Nephron progenitor cell (in vitro differentiated cells): ENCODE results near the gene MYH1.

ENCODE experiments used
- DNase-seq: peaks from one replicate; pipeline ENCODE4 v3.0.0; 2021
- H3K27ac Mint-ChIP-seq: 2 replicates; pipeline ENCODE4 v1.8.0; 2021; ENCODE audit warnings: mild to moderate bottlenecking, moderate library complexity, mixed read lengths
- H3K27me3 Mint-ChIP-seq: 2 replicates; pipeline ENCODE4 v1.8.0; 2021; ENCODE audit warnings: mild to moderate bottlenecking, low read depth, mixed read lengths; ENCODE audit not compliant: poor library complexity
- H3K36me3 Mint-ChIP-seq: 2 replicates; pipeline ENCODE4 v1.8.0; 2021; ENCODE audit warnings: low read depth, mixed read lengths
- H3K4me1 Mint-ChIP-seq: 2 replicates; pipeline ENCODE4 v1.8.0; 2021; ENCODE audit warnings: mixed read lengths
- H3K4me3 Mint-ChIP-seq: 2 replicates; pipeline ENCODE4 v1.8.0; 2021; ENCODE audit warnings: mild to moderate bottlenecking, moderate library complexity, mixed read lengths
- H3K9me3 Mint-ChIP-seq: 2 replicates; pipeline ENCODE4 v1.8.0; 2021; ENCODE audit warnings: mild to moderate bottlenecking, moderate library complexity, mixed read lengths
- CTCF ChIP-seq: fragments of 200-600 bp; sonication (generic); IDR thresholded peaks from 2 replicates; pipeline ENCODE4 v1.5.0; 2021; ENCODE audit warnings: antibody characterized with exemption

MYH1 gene

GRCh38 chr17:10527419-10527818 is 9.1 kb upstream of the MYH1 start:
- H3K27ac Mint-ChIP-seq: no peak overlapping the region
- no peak for DNase-seq
- H3K36me3 Mint-ChIP-seq: no peaks in the 10 kb centered on the region
- H3K4me1 Mint-ChIP-seq: no peaks in the 10 kb centered on the region
- H3K27me3 Mint-ChIP-seq: peaks cover 15% of the 10 kb centered on the region
- H3K4me3 Mint-ChIP-seq: no peak overlapping the region
- TF ChIP-seq CTCF: no peak
- H3K9me3 Mint-ChIP-seq: peaks cover 9% of the 10 kb centered on the region

- no peak for TF ChIP-seq CTCF
- Mint-ChIP-seq H3K4me1 (no peaks in the 10 kb centered on the region), H3K27me3 (peaks cover 15% of the 10 kb centered on the region), H3K9me3 (peaks cover 9% of the 10 kb centered on the region), H3K36me3 (no peaks in the 10 kb centered on the region), H3K27ac (no peak overlapping the region), H3K4me3 (no peak overlapping the region)
- DNase-seq: no peak
These were observed 8.2 kb upstream of the MYH1 start for GRCh38 chr17:10526517-10526916.

- H3K27ac Mint-ChIP-seq: no peak overlapping the region
- no peak for DNase-seq
- no peaks in the 10 kb centered on the region for H3K36me3 Mint-ChIP-seq
- peaks cover 9% of the 10 kb centered on the region for H3K9me3 Mint-ChIP-seq
- no peaks in the 10 kb centered on the region for H3K4me1 Mint-ChIP-seq
- no peak overlapping the region for H3K4me3 Mint-ChIP-seq
- peaks cover 17% of the 10 kb centered on the region for H3K27me3 Mint-ChIP-seq
- no peak for TF ChIP-seq CTCF
These were observed 4.7 kb upstream of the MYH1 start for GRCh38 chr17:10523064-10523463.

GRCh38 chr17:10521949-10522348 is 3.6 kb upstream of the MYH1 start:
- no peaks in the 10 kb centered on the region for H3K4me1 Mint-ChIP-seq
- no peak for TF ChIP-seq CTCF
- no peak for DNase-seq
- no peak overlapping the region for H3K27ac Mint-ChIP-seq
- H3K9me3 Mint-ChIP-seq: peaks cover 9% of the 10 kb centered on the region
- H3K27me3 Mint-ChIP-seq: peaks cover 17% of the 10 kb centered on the region
- H3K36me3 Mint-ChIP-seq: no peaks in the 10 kb centered on the region
- no peak overlapping the region for H3K4me3 Mint-ChIP-seq

GRCh38 chr17:10516638-10517037 is 1.7 kb downstream of the MYH1 start:
- Mint-ChIP-seq H3K4me3 (no peak overlapping the region), H3K9me3 (no peaks in the 10 kb centered on the region), H3K36me3 (no peaks in the 10 kb centered on the region), H3K4me1 (no peaks in the 10 kb centered on the region), H3K27ac (no peak overlapping the region), H3K27me3 (peaks cover 16% of the 10 kb centered on the region)
- DNase-seq: no peak
- no peak for TF ChIP-seq CTCF

GRCh38 chr17:10516065-10516464 is 2.3 kb downstream of the MYH1 start:
- no peak for DNase-seq
- no peak overlapping the region for H3K4me3 Mint-ChIP-seq
- no peaks in the 10 kb centered on the region for H3K4me1 Mint-ChIP-seq
- no peak for TF ChIP-seq CTCF
- H3K27me3 Mint-ChIP-seq: peaks cover 16% of the 10 kb centered on the region
- no peak overlapping the region for H3K27ac Mint-ChIP-seq
- no peaks in the 10 kb centered on the region for H3K9me3 Mint-ChIP-seq
- H3K36me3 Mint-ChIP-seq: no peaks in the 10 kb centered on the region
